NCI-H2227 treated with DMSO at 0.1 percent for 48 hours (cell line): ENCODE data around the gene EEF1AKMT1.

Experiments
- DNase-seq: peaks from one replicate; lab custom pipeline; 2025; lab: John Stamatoyannopoulos, UW

EEF1AKMT1 gene

GRCh38 chr13:20718958-20719566 lies 54.7 kb downstream of the EEF1AKMT1 start:
- no peak for DNase-seq

- no peak for DNase-seq
Observed at GRCh38 chr13:20717581-20718542, 55.9 kb downstream of the EEF1AKMT1 start.

- no peak for DNase-seq
Observed at GRCh38 chr13:20716951-20717350, 56.8 kb downstream of the EEF1AKMT1 start.

GRCh38 chr13:20715330-20715712 lies 58.4 kb downstream of the EEF1AKMT1 start:
- no peak for DNase-seq

GRCh38 chr13:20714563-20715329 lies 59.0 kb downstream of the EEF1AKMT1 start:
- no peak for DNase-seq

- no peak for DNase-seq
Observed at GRCh38 chr13:20714161-20714560, 59.6 kb downstream of the EEF1AKMT1 start.

- DNase-seq: no peak
Observed at GRCh38 chr13:20713751-20714150, 60.0 kb downstream of the EEF1AKMT1 start.

- DNase-seq: no peak
Observed at GRCh38 chr13:20713014-20713376, 60.8 kb downstream of the EEF1AKMT1 start.

GRCh38 chr13:20711301-20712044 lies 62.3 kb downstream of the EEF1AKMT1 start:
- no peak for DNase-seq

GRCh38 chr13:20709782-20710181 lies 64.0 kb downstream of the EEF1AKMT1 start:
- no peak for DNase-seq

- no peak for DNase-seq
Observed at GRCh38 chr13:20709369-20709768, 64.4 kb downstream of the EEF1AKMT1 start.

GRCh38 chr13:20708216-20708615 lies 65.5 kb downstream of the EEF1AKMT1 start:
- no peak for DNase-seq

GRCh38 chr13:20706661-20707060 lies 67.1 kb downstream of the EEF1AKMT1 start:
- DNase-seq: no peak

GRCh38 chr13:20704459-20705069 lies 69.2 kb downstream of the EEF1AKMT1 start:
- no peak for DNase-seq

GRCh38 chr13:20703780-20704458 lies 69.8 kb downstream of the EEF1AKMT1 start:
- no peak for DNase-seq

GRCh38 chr13:20702915-20703779 lies 70.6 kb downstream of the EEF1AKMT1 start, which contains the start of gene IL17D:
TSS of gene IL17D (plus strand) at chr13:20703699. CDS start at chr13:20704002, 303 bp downstream.
- DNase-seq: no peak

- no peak for DNase-seq
Observed at GRCh38 chr13:20702530-20702914, 71.2 kb downstream of the EEF1AKMT1 start.

GRCh38 chr13:20701461-20701860 lies 72.3 kb downstream of the EEF1AKMT1 start:
- no peak for DNase-seq

GRCh38 chr13:20700288-20700687 lies 73.5 kb downstream of the EEF1AKMT1 start:
- no peak for DNase-seq

GRCh38 chr13:20699715-20700114 lies 74.0 kb downstream of the EEF1AKMT1 start:
- no peak for DNase-seq
